ENCODE results near the gene RETREG1.

GRCh38 chr5:16454686-16455085, 162.1 kb downstream of the RETREG1 start:
- TF ChIP-seq CTCF (IDR thresholded peaks at IDR 0.05) (no peak), EZH2 (IDR thresholded peaks at IDR 0.05) (no peak)

Measured in neural progenitor cell (in vitro differentiated cells).